HepG2 (cell line): ENCODE results near the gene GNG7. TPM values are rescaled to one million over a fixed set of nuclear protein-coding genes. Genes with fewer than 3 reads are reported as not detected.
A peak's percentile ranks its signal among the peaks of the same experiment; 100 is the strongest.

Experiments
- AKAP8 ChIP-seq: sonication (generic); formaldehyde crosslinking; IDR thresholded peaks from 2 replicates; pipeline ENCODE4 v1.5.1; 2020; ENCODE audit warnings: mild to moderate bottlenecking, missing genetic modification reagents
- ARID5B ChIP-seq: IDR thresholded peaks from 2 replicates; pipeline ENCODE4 v1.4.0; 2020; ENCODE audit warnings: mild to moderate bottlenecking, missing genetic modification reagents
- ATF2 ChIP-seq: sonication (generic); formaldehyde crosslinking; IDR thresholded peaks from 2 replicates; pipeline ENCODE4 v1.4.0; 2020; ENCODE audit warnings: missing genetic modification reagents
- DMTF1 ChIP-seq: sonication (generic); formaldehyde crosslinking; IDR thresholded peaks from 2 replicates; pipeline ENCODE4 v1.4.0; 2020; ENCODE audit warnings: mild to moderate bottlenecking, missing genetic modification reagents
- DNMT3B ChIP-seq: conservative IDR thresholded peaks from 2 replicates; pipeline ENCODE4 v1.6.1; 2016; ENCODE audit warnings: missing biosample characterization, control low read depth
- ETS1 ChIP-seq: sonication (generic); formaldehyde crosslinking; IDR thresholded peaks from 2 replicates; pipeline ENCODE4 v1.4.0; 2020; ENCODE audit warnings: missing genetic modification reagents
- GLI4 ChIP-seq: sonication (generic); formaldehyde crosslinking; IDR thresholded peaks from 2 replicates; pipeline ENCODE4 v1.5.1; 2020; ENCODE audit warnings: missing genetic modification reagents, mild to moderate bottlenecking, moderate library complexity, borderline replicate concordance
- SRSF4 ChIP-seq: fragments of 200-400 bp; formaldehyde crosslinking; IDR thresholded peaks from one replicate; pipeline ENCODE4 v1.6.1; 2018; ENCODE audit warnings: mild to moderate bottlenecking, low read depth, low read length, moderate library complexity; ENCODE audit not compliant: poor library complexity, severe bottlenecking
- STAG1 ChIP-seq: sonication (generic); formaldehyde crosslinking; IDR thresholded peaks from 2 replicates; pipeline ENCODE4 v1.4.0; 2020; ENCODE audit warnings: missing genetic modification reagents
- TARDBP ChIP-seq: sonication (generic); formaldehyde crosslinking; IDR thresholded peaks from 2 replicates; pipeline ENCODE4 v1.8.0; 2022; ENCODE audit warnings: mild to moderate bottlenecking, missing genetic modification reagents
- ZBTB46 ChIP-seq: sonication (generic); formaldehyde crosslinking; IDR thresholded peaks from 2 replicates; pipeline ENCODE4 v1.4.0; 2020; ENCODE audit warnings: mild to moderate bottlenecking, missing genetic modification reagents, borderline replicate concordance
- ZBTB8A ChIP-seq: sonication (generic); formaldehyde crosslinking; IDR thresholded peaks from 2 replicates; pipeline ENCODE4 v1.4.0; 2020; ENCODE audit warnings: mild to moderate bottlenecking, low read depth, missing genetic modification reagents, borderline replicate concordance
- ZNF451 ChIP-seq: sonication (generic); formaldehyde crosslinking; IDR thresholded peaks from 2 replicates; pipeline ENCODE4 v1.5.0; 2020; ENCODE audit warnings: mild to moderate bottlenecking, missing genetic modification reagents
- ZNF619 ChIP-seq: sonication (generic); formaldehyde crosslinking; IDR thresholded peaks from 2 replicates; pipeline ENCODE4 v1.4.0; 2020; ENCODE audit warnings: mild to moderate bottlenecking, missing genetic modification reagents
- ZNF691 ChIP-seq: sonication (generic); formaldehyde crosslinking; IDR thresholded peaks from 2 replicates; pipeline ENCODE4 v1.4.0; 2020; ENCODE audit warnings: missing genetic modification reagents, low read depth, mild to moderate bottlenecking, borderline replicate concordance
- ZNF713 ChIP-seq: sonication (generic); formaldehyde crosslinking; IDR thresholded peaks from 2 replicates; pipeline ENCODE4 v1.4.0; 2020; ENCODE audit warnings: mild to moderate bottlenecking, missing genetic modification reagents
- polyA plus RNA-seq, 8 experiments: library from polyadenylated mRNA; depleted of rRNA in 3 of 8; stranded (reverse) in 7 of 8; unstranded in 1 of 8; fragments of >200 nt; fragmentation: Illumina TruSeq in 4 of 8; extraction: Trizol in 4 of 8; gene quantifications; 2 replicates each; pipeline versions ENCODE4 v1.2.1 to v1.2.3, GENCODE V29; 2011 to 2016; ENCODE audit warnings: low read depth in 4 of 8, missing spikeins in 1 of 8, mixed read lengths in 1 of 8; ENCODE audit not compliant: insufficient read depth in 1 of 8
- total RNA-seq, 5 experiments: library from RNA; depleted of rRNA; stranded (reverse); fragments of >200 nt; fragmentation: Illumina TruSeq; extraction: Trizol; gene quantifications; 2 replicates each; pipeline ENCODE4 v1.2.3, GENCODE V29; 2016; ENCODE audit warnings: low read depth in 1 of 5

Gene GNG7
- total and polyA plus RNA-seq, 2 of the 13 experiments (the other 11 are each of a cell fraction or from before 2014, with no cell fraction given) = 1.4 to 3.3 TPM

GRCh38 chr19:2578901-2579677 lies 123.4 kb downstream of the GNG7 start (continued):
- TF ChIP-seq DNMT3B (no peak), ZNF619 (CRISPR knock-in tag) (peak; percentile 62; the same call in 1 of the 2 replicates), ZNF451 (peak; percentile 78), ETS1 (no peak; the same call in 1 of the 2 replicates), ZNF691 (CRISPR knock-in tag) (0 out of 2 replicates have a peak, but pooled peaks have one; percentile 15), STAG1 (CRISPR knock-in tag) (peak; percentile 94), ZBTB46 (CRISPR knock-in tag) (no peak), ZNF713 (CRISPR knock-in tag) (no peak), ARID5B (CRISPR knock-in tag) (peak; percentile 90), DMTF1 (CRISPR knock-in tag) (no peak), AKAP8 (CRISPR knock-in tag) (no peak), SRSF4 (no peak), ATF2 (peak; percentile 9; the same call in 1 of the 2 replicates), ZBTB8A (peak; percentile 47; the same call in 1 of the 2 replicates), TARDBP (CRISPR knock-in tag) (peak; percentile 58), GLI4 (no peak)
